ENCODE measurements around the gene RAB11FIP5.

GRCh38 chr2:73117441-73117840 is 4.7 kb upstream of the RAB11FIP5 start:
- TF ChIP-seq POLR2AphosphoS5 (IDR thresholded peaks at IDR 0.05; ENCODE audit: low read depth, low read length) (no peak), REST (IDR thresholded peaks at IDR 0.05; ENCODE audit: insufficient read depth in 1 of 2, low read depth in 2 of 2, low read length in 2 of 2) (no peak), SIN3A (IDR thresholded peaks at IDR 0.05; ENCODE audit: borderline replicate concordance, insufficient read depth, low read length) (no peak), TAF1 (IDR thresholded peaks at IDR 0.05; ENCODE audit: borderline replicate concordance, insufficient read depth, low read length) (no peak), FOXP2 (optimal IDR thresholded peaks at IDR 0.05; ENCODE audit: borderline replicate concordance, extremely low read depth, extremely low read length, insufficient read depth) (no peak)
